Left ventricle myocardium inferior (tissue), 1 donor: Measurements from ENCODE around the gene PDE9A. TPM values are rescaled to one million over a fixed set of nuclear protein-coding genes. Genes with fewer than 3 reads are reported as not detected.

ENCODE experiments used
- DNase-seq: peaks from one replicate; pipeline ENCODE4 v3.0.0-alpha.2; 2020
- H3K27ac ChIP-seq: fragments of 200-600 bp; replicated peaks from 2 replicates; pipeline ENCODE4 v1.8.0; 2021
- H3K27me3 ChIP-seq: fragments of 200-600 bp; 2 replicates; pipeline ENCODE4 v1.8.0; 2021; ENCODE audit warnings: low read depth
- H3K36me3 ChIP-seq: fragments of 200-600 bp; 2 replicates; pipeline ENCODE4 v1.8.0; 2021
- H3K4me1 ChIP-seq: fragments of 200-600 bp; 2 replicates; pipeline ENCODE4 v1.8.0; 2021
- H3K4me3 ChIP-seq: fragments of 200-600 bp; 2 replicates; pipeline ENCODE4 v1.8.0; 2021; ENCODE audit warnings: mild to moderate bottlenecking, moderate library complexity
- H3K9me3 ChIP-seq: fragments of 200-600 bp; replicated peaks from 2 replicates; pipeline ENCODE4 v1.8.0; 2021
- intact Hi-C: fragments of 100-400 bp; cut with micrococcal nuclease; formaldehyde crosslinking; loops from one replicate; pipeline ENCODE4 v1.11.0; 2022
- total RNA-seq: library from RNA; stranded (reverse); fragmentation: NEBNext Ultra II Directional; extraction: Animal tissue kit (Norgen Biotek cat#: 25700); gene quantifications from one replicate; pipeline ENCODE4 v1.2.1, GENCODE V29; 2021
- TF ChIP-seq, protein P1 (sequence below): fragments of 200-600 bp; IDR thresholded peaks from 2 replicates; pipeline ENCODE4 v1.8.0; 2021; ENCODE audit warnings: antibody characterized with exemption, mild to moderate bottlenecking, borderline replicate concordance
- donor health status: DM: no; HTN: yes; CAD: no; lungs with severe emphysema.

PDE9A gene
- total RNA-seq, 1 donor from 2014 or later, result 3.2 TPM

- Histone ChIP-seq H3K36me3 (no peaks in the 10 kb centered on the region), H3K4me3 (no peak overlapping the region), H3K27ac (no peak overlapping the region), H3K27me3 (peaks cover 29% of the 10 kb centered on the region), H3K9me3 (no peaks in the 10 kb centered on the region), H3K4me1 (peaks cover 25% of the 10 kb centered on the region)
- DNase-seq, result peak; percentile 12
- intact Hi-C loops, result no loop called here
- TF ChIP-seq, protein P1, sequence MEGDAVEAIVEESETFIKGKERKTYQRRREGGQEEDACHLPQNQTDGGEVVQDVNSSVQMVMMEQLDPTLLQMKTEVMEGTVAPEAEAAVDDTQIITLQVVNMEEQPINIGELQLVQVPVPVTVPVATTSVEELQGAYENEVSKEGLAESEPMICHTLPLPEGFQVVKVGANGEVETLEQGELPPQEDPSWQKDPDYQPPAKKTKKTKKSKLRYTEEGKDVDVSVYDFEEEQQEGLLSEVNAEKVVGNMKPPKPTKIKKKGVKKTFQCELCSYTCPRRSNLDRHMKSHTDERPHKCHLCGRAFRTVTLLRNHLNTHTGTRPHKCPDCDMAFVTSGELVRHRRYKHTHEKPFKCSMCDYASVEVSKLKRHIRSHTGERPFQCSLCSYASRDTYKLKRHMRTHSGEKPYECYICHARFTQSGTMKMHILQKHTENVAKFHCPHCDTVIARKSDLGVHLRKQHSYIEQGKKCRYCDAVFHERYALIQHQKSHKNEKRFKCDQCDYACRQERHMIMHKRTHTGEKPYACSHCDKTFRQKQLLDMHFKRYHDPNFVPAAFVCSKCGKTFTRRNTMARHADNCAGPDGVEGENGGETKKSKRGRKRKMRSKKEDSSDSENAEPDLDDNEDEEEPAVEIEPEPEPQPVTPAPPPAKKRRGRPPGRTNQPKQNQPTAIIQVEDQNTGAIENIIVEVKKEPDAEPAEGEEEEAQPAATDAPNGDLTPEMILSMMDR, result no peak
Measured at GRCh38 chr21:42650033-42650370, 3.4 kb upstream of the PDE9A start.

GRCh38 chr21:42650441-42651421 lies 2.7 kb upstream of the PDE9A start:
- TF ChIP-seq, protein P1, result no peak
- Histone ChIP-seq H3K9me3 (no peaks in the 10 kb centered on the region), H3K27ac (no peak overlapping the region), H3K36me3 (no peaks in the 10 kb centered on the region), H3K27me3 (peaks cover 36% of the 10 kb centered on the region), H3K4me1 (peaks cover 32% of the 10 kb centered on the region), H3K4me3 (no peak overlapping the region)
- DNase-seq, result peak; percentile 10
- intact Hi-C loops, result no loop called here

- H3K27me3 ChIP-seq, result peaks cover 46% of the 10 kb centered on the region
- peak overlapping the region; percentile 75 for H3K27ac ChIP-seq
- DNase-seq, result peak; percentile 17
- no peak overlapping the region for H3K4me3 ChIP-seq
- H3K4me1 ChIP-seq, result peaks cover 38% of the 10 kb centered on the region
- intact Hi-C loops, result no loop called here
- H3K9me3 ChIP-seq, result no peaks in the 10 kb centered on the region
- TF ChIP-seq, protein P1, result no peak
- no peaks in the 10 kb centered on the region for H3K36me3 ChIP-seq
Measured at GRCh38 chr21:42651515-42652401, 1.7 kb upstream of the PDE9A start.

- H3K4me3 ChIP-seq, result peak overlapping the region; percentile 80
- DNase-seq, result peak; percentile 64
- H3K27ac ChIP-seq, result peak overlapping the region; percentile 75
- TF ChIP-seq, protein P1, result peak; percentile 67
- no peaks in the 10 kb centered on the region for H3K9me3 ChIP-seq
- H3K36me3 ChIP-seq, result no peaks in the 10 kb centered on the region
- H3K27me3 ChIP-seq, result peaks cover 55% of the 10 kb centered on the region
- intact Hi-C loops, result no loop called here
- H3K4me1 ChIP-seq, result peaks cover 38% of the 10 kb centered on the region
Measured at GRCh38 chr21:42652527-42653230, 742 bp upstream of the PDE9A start.
